Lung (tissue), 12 donors: ENCODE measurements around the gene ARID2. TPM values are rescaled to one million over a fixed set of nuclear protein-coding genes. Genes with fewer than 3 reads are reported as not detected.
A peak's percentile ranks its signal among the peaks of the same experiment; 100 is the strongest.

Experiments
- ATAC-seq: fragments of 200-7000 bp; cut with Tn5 transposase; one replicate; pipeline ENCODE4 v1.9.1; 2020; ENCODE audit warnings: moderate number of reproducible peaks; ENCODE audit not compliant: insufficient read depth, low FRiP score
- DNase-seq, 3 donors: peaks; one replicate each; pipeline ENCODE4 v3.0.0-alpha.2; 2013 to 2017
- H3K27ac ChIP-seq, 2 donors: one replicate each; pipeline ENCODE4 v1.5.1; 2013; ENCODE audit warnings: mild to moderate bottlenecking in 2 of 2, moderate library complexity in 2 of 2, control low read depth in 1 of 2, inconsistent platforms in 1 of 2, low read depth in 1 of 2, low read length in 1 of 2
- H3K27me3 ChIP-seq, 3 donors: one replicate each; pipeline ENCODE4 v1.5.1; 2013; ENCODE audit warnings: low read length in 2 of 3; ENCODE audit not compliant: control insufficient read depth in 3 of 3, insufficient read depth in 3 of 3
- H3K36me3 ChIP-seq, 4 donors: one replicate each; pipeline ENCODE4 v1.5.1; 2013; ENCODE audit warnings: low read length in 4 of 4, mild to moderate bottlenecking in 1 of 4, moderate library complexity in 1 of 4; ENCODE audit not compliant: control insufficient read depth in 4 of 4, insufficient read depth in 4 of 4
- H3K4me1 ChIP-seq, 5 donors: one replicate each; pipeline ENCODE4 v1.5.1; 2013; ENCODE audit warnings: low read length in 5 of 5, mild to moderate bottlenecking in 2 of 5, moderate library complexity in 1 of 5; ENCODE audit not compliant: control insufficient read depth in 5 of 5, insufficient read depth in 5 of 5
- H3K4me3 ChIP-seq: one replicate; pipeline ENCODE4 v1.5.1; 2013; ENCODE audit warnings: mild to moderate bottlenecking, control low read depth, moderate library complexity
- H3K9ac ChIP-seq, 2 donors: one replicate each; pipeline ENCODE4 v1.5.1; 2013; ENCODE audit warnings: low read length in 2 of 2, control low read depth in 1 of 2; ENCODE audit not compliant: insufficient read depth in 1 of 2
- H3K9me3 ChIP-seq, 4 donors: one replicate each; pipeline ENCODE4 v1.5.1; 2013; ENCODE audit warnings: low read length in 3 of 4, mild to moderate bottlenecking in 1 of 4, moderate library complexity in 1 of 4; ENCODE audit not compliant: control insufficient read depth in 4 of 4, insufficient read depth in 3 of 4
- CTCF ChIP-seq: IDR thresholded peaks from 2 replicates; pipeline ENCODE4 v1.5.1; 2012; ENCODE audit warnings: mild to moderate bottlenecking; ENCODE audit errors: control extremely low read depth, extremely low read depth
- WGBS, 2 donors: extraction: QIAGEN DNeasy Blood & Tissue Kit; methylation state at CpG; one replicate each; pipeline ENCODE4 v1.1.7; 2013; 5-methylcytosine and 5-hydroxymethylcytosine counted together
- polyA plus RNA-seq, 2 donors: library from polyadenylated mRNA; stranded (reverse); fragments of 200-250 nt; gene quantifications; one replicate each; pipeline ENCODE4 v1.2.1, GENCODE V29; 2013
- total RNA-seq, 2 donors: library from RNA; depleted of rRNA in 1 of 2; stranded (reverse); fragments of >200 nt in 1 of 2; gene quantifications; one replicate each; pipeline ENCODE4 v1.2.1, GENCODE V29; 2014 to 2021
- donor health status: control.
- donor health status: control.
- donor health status: Bipolar disorder and iron deficiency.
- donor health status: healthy.
- donor health status: DM: yes; HTN: yes; CAD: no.

The ARID2 gene
- total and polyA plus RNA-seq, 4 donors = 5.3 to 79.2 (median 17.5) TPM

GRCh38 chr12:45730084-45730347, 510 bp downstream of the ARID2 start:
- Histone ChIP-seq H3K27ac (peak overlapping the region; percentile 98 to 100), H3K4me3 (peak overlapping the region; percentile 82), H3K9me3 (no peaks in the 10 kb centered on the region), H3K27me3 (no peaks in the 10 kb centered on the region), H3K4me1 (peaks cover 0 to 38% (median 4%) of the 10 kb centered on the region in 5 donors), H3K36me3 (no peaks in the 10 kb centered on the region), H3K9ac (peak overlapping the region; percentile 94 to 95)
- ATAC-seq = no peak
- DNase-seq = no peak
- 0% methylated on average over 17 to 26 of the region's 26 CpGs for WGBS, 2 donors
- TF ChIP-seq CTCF = no peak

- no peak for TF ChIP-seq CTCF
- Histone ChIP-seq H3K9ac (peak overlapping the region; percentile 57 to 99), H3K9me3 (no peaks in the 10 kb centered on the region), H3K27ac (peak overlapping the region; percentile 98 to 100), H3K4me1 (peaks cover 0 to 32% (median 6%) of the 10 kb centered on the region in 5 donors), H3K4me3 (peak overlapping the region; percentile 82), H3K36me3 (no peaks in the 10 kb centered on the region), H3K27me3 (no peaks in the 10 kb centered on the region)
- DNase-seq (peak; percentile 60 to 83 (median 81)), ATAC-seq (no peak)
- 0 to 1% methylated on average over 53 to 67 of the region's 67 CpGs for WGBS, 2 donors
These were observed 1.1 kb downstream of the ARID2 start for GRCh38 chr12:45730348-45731189.

GRCh38 chr12:45731190-45731775, 1.8 kb downstream of the ARID2 start:
- no peaks in the 10 kb centered on the region for H3K36me3 ChIP-seq
- DNase-seq (no peak), ATAC-seq (no peak)
- peak overlapping the region; percentile 57 to 99 for H3K9ac ChIP-seq
- no peak for TF ChIP-seq CTCF
- WGBS, 2 donors = 5 to 12% methylated on average over 4 of the region's 4 CpGs
- no peaks in the 10 kb centered on the region for H3K9me3 ChIP-seq
- H3K27ac ChIP-seq = peak overlapping the region in 1 of 2 donors; percentile 100
- peaks cover 0 to 32% (median 6%) of the 10 kb centered on the region in 5 donors for H3K4me1 ChIP-seq
- peak overlapping the region; percentile 24 for H3K4me3 ChIP-seq
- H3K27me3 ChIP-seq = no peaks in the 10 kb centered on the region
